ENCODE data around the gene TBX18.

The TBX18 gene

DNA sequence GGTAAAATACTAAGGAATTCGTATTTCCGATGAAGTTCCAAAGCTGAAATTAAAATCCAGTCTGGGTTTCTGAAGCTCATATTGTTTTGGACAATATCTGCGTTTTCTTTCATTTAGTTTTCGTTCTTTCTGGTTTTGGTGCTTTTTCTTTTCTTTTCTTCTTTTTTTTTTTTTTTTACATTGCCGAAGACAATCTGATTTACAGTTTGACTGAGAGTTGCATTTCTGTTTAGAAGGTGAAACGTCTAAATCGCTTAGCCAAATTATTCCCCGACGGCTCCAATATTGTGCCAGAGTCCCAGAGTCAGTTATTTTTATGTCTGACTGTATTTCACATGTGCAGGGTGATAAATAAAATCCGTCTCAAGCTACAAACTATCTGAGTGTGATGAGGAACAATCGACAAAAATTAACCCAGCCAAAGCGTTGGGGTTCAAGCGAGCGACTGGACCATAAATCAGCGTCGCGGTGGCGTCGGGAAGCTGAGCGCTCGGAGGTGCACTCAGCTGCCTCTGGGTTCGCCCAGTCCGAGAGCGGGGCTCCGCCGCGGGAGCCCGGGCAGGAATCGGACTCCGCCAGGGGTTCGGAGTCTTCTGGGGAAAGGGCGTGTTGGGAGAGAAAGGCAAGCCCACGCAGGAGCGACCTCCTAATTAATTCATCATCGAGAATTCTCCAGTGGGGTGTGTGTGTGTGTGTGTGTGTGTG, 8.2 kb upstream of the TBX18 start:
- DNase-seq: no peak

DNA sequence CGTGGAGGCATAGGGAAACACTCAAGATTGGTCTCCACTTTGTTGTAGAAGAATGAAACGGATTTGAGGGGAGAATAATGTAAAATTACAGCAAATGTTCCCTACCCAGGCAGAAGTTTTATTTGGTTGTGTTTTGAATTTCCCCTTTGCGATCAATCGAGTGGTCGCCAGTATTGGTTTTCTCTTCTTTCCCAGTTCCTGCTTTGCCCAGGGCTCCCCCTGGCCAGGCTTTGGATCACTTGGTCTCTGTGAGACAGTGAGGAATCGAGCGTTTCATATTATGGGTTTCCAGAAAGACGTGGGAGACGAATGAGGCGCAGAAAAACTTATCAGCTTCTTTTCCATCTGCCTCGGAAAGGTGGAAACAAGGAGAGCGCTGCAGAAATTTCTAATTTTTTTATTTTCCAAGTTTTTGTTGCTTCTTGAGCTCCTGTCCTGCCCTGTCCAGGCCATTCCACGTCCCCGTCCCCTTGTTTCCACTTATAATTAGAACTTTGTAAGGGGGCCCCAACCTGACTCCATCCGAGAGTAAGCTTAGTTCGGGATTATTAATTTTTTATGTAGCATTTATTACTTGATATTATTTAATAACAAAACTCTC, 7.5 kb upstream of the TBX18 start:
- no peak for DNase-seq

DNA sequence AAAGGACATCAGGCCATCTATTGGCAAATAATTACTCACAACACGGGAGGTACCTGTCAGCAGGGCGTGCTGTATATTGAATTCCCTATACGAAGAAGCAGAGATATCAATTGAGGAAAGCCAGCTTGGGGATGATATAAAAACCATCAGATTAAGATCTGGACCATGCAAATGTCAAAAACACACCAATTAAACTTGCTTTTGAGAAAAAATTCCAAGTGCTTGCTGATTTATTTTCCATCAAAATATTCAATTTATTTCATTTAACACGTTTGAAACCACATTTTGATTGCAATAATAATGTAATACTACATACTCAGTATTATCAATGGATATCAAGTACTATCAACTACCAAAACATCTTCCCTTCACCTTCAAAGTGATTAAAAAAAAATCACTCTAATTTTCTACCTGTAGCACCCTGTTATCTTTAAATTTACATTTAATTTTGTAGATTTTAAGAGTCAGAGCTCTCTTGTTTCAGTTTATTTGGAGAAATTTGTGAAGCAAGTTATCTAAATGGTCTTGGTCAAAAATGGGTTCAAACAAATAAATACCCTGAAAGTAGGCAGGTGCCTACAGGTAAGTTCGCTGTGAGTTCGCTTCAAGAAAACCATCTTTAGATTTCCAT, 6.8 kb upstream of the TBX18 start:
- no peak for DNase-seq

DNA sequence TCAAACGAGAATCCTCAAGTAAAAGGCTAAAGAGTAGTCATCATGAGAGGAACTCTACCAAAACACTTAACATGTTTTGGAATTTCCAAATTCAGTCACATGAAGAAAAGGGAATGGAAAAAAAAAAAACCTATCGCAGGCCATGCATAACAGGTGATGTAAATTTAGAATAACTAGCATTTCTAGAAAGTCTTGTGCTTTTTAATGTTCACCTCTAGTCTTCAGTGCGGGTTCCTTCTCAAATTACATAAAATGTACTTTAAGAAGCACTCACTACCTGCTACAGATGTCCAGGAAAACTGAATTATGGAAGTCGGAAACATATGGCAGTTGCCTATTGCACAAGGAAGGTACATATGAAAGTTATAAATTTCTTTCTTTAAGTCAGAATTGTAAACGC, 6.1 kb upstream of the TBX18 start:
- DNase-seq: no peak

DNA sequence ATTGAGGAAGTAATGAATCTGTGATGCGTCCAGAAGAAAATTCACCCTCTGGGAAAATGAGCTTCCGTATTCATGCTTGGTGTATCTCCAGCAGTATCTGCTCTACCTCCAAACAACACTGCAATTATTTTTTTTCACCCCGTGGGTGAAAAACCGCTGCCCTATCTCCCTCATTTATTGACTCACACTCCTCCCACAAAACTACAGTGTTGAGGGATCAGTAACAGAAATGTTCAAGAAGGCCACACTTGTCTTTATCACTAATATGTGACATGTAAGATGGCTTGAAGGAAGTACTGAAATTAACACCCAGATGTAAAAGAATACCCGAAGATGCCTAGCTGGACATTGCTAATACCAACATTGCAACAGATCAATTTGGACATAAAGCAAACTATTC, 4.9 kb upstream of the TBX18 start:
- no peak for DNase-seq

DNA sequence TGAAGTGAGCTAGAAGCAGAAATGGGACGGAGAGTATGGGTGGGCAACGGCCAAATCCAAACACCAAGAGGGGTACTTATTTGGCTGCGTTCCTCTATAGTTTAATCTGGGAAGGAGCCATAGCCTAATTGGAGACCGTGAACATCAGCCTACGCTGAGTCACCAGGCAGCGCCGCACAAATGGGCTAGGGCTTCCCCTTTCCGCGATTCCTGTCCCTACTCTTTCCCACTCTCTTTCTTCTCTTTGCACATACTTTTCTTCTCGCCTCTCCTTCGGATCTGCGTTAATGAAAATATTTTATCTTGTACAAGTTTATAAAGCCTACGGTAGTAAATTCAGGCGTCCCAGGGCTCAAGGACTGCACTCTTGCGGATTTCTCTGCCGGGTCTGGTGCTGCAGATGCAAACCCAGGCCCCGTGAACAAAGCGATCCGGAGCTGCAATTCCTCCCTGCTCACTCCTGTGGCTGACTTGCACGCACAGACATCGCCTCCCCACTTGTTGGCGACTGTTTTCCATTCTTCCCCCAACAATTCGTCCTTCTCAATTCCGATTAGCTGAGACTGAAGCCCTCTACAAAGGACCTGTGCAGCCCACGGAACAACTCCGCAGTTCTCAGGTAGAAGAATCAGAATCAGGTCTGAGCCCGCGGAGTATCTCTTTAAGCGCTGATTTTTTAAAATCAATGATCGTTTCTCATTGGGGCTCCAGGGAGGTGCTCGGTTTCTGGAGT, 4.2 kb upstream of the TBX18 start:
- no peak for DNase-seq

DNA sequence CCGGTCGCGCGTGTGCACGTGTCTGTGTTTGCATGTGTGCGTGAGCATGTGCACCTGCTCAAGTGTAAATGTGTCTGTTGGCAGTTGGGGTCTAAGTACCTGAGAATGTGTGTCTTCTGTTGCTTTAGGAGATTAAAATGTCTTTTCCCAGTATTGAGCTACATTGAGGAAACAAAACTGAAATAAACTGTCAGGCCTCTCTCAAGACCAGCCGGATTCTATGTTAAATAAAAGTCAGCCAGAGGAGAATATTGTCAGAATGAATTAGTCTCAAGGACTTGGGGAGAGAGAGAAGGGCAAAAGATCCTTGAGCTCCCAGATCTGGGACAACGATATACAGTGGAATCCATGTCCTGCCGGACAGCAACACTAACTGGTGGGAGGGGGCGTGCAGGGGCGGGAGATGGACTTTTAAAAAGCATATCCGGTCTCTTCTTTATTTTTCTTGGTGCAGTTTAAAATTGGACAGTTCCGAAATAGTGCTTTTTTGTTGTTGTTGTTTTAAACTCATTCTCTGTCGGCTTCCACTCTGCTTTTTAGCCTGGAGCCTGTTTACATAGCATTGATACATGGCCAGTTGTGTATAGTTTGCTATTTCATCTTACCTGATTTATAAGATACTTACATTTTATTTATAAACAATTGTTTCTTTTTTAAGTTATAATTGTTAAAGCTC, 3.3 kb upstream of the TBX18 start:
- no peak for DNase-seq

DNA sequence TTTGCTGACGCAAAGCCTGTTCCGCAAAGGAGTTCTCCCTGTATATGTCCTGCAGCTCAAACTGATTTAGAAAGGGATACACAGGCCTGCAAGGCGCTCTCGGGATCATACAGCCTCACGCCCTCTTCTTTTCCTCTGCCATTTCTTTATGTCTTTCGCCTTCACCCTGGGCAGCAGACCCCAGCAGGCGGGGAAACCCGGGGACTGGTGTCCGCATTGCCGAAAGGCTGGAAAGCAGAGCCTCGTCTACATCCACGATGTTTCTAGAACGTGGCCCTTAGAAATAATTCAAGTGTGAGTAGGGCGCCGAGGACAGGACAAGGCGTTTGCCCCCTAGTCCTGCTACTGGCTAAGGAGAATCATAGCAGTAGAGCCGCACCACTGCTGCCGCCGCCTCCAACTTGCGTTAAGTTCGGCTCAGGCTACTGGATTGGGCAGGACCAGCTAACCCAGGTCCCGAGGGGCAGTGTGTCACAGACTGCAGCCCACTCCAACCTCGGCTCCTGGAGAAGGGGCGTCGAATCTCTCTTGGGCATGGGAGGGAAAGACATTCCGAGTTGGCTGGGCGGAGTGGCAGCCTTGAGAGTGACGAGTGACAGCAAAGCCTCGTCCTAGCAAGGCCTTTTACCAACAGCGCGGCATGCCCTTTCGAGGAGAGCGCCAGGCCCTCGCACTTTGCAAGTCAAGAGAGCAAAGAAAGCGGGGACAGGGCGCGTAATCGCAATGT, 2.6 kb upstream of the TBX18 start:
- no peak for DNase-seq

DNA sequence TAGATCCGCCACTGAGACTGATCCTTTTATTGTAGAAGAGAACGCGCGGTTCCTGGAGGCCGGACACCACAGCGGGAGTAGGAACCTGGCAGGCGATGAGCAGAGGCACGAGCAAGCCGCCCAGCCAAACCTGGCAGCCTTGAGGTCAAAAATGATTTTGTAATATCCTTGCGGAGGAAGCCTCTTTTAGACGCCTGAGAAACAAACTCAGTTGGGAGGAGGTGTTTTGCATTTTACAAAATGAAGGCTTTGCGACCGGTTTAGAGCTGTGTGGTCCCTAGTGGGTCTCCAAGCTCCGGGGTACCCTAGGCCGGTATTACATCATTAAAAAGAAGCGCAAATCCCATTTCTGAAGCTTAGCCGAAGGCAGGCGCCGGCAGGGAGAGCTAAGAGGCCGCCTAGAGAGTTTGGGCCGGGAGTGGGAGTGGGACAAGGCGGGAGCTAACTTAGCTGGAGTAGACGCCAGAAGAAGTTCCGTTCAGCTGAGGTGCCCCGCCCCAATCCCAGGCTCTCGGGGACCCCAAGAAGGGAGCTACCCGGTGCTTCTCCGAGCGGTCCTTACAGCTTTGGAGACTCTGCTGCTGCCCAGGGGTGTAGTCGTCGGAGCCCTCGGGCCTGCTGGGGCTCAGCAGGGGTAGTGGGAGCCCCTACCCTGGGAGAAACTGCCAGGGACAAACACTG, 1.9 kb upstream of the TBX18 start:
- no peak for DNase-seq

DNA sequence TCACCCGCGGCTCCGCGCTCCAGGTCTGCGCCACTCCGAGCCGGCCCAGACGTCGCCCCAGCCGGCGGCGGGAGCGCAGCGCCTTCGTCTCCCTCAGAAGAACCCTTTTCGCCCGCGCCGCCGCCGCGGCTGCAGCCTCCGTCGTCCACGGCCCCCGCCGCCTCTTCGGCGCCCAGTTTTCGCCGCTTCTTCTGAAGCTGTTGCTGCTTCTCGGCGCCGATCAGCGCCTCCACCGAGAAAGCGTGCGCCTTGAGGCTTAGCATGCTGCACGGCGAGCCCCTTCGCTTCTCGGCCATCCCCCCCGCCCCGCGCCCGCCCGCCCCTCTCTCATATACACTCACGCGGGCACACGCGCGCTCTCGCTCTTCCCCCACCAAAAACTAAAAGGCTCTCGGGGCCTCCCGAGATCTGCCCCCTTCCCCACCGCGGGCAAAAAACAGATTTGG, 489 bp downstream of the TBX18 start:
- DNase-seq: no peak

DNA sequence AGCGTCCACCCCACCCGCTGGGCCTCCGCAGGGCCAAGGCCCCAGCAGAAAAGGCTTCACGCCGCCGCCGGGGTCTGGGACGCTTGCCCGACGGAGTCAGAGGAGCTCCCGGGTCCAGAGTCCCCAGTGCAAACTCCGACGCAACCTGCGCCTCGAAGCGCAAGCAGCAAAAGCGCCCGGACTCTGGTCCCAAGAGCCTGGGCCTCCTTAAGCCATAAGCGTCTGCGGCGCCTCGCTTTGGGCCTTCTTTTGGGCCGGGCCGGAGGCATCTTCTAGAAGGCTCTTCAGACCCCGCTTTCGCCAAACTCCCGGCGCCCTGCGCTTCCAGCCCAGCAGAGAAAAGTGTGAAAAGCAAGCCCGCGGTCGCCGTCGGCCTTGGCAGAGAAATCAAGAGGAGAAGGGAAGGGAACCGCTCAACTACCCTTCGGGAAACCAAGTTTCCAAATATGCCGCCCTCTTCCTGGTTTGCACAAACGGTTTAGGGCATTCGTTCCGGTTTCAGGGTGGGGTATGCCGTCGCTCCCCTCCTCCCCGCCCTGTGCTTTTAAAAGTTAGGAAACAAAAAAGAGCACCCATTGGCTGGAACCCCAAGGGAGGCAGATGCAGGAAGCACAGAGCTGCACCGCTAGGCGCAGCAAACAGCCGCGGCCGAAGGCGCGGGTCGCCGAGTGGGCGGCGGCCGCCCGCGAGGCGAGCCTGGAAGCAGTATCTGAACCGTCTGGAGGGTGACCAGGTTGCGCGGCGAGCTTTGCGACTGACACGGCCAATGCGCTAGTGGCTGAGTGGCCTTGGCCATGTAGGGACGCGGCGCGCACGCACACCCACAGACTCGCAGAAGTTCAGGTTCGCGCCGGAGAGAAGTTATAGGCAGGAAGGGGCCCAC, 1.2 kb downstream of the TBX18 start:
- no peak for DNase-seq

DNA sequence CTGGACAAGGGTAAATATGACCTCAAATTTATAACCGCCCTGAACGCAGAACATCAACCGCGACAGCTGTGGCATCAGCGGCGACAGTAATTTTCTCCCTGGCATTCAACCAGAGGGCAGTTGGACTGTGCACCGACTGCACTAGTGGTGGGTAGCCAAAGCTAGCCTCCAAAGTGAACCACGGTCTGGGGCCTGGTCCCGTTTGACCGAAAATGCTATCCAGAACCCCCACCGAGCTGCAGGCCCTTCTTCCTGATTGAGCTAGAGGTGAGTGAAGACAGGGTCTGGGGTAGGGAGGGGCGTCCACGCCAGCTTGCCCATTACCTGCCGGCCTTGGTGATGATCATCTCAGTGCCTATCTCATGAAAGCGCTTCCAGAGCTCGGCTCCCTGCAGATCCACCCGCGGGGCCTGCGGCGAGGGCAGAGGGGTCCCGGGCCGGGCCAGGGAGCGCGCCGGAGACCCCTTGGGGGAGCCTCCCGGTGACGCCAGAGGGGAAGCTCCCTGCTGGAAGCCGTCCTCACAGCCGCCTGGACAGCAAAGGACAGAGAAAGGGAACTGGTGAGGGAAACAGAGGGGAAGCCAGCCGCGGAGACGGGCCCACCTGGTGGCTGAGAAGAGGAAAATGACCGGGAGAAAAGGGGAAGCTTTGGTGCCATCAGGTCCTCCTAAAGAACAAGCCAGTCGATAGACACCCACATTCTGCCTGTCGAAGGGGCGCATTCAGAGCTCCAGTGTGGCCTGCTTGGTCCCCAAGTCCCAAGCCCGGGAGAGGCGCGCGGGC, 2.0 kb downstream of the TBX18 start:
- no peak for DNase-seq

DNA sequence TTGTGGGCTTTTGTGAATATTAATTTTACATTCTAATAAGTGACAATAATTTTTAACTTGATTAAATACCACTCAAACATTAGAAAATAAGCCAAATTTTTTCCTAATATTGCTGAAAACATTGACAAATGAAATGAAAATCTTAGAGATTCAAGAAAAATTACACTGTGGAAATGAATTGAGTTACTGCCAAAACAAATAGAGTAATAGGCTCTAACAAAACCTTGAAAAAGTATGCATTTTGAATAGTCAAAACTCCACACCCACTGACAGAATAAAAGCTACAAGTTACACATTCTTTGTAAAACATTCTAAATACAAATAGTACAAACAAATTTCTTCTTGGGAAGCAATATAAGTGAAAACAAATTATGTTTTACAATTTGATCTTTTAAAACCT, 5.9 kb downstream of the TBX18 start:
- DNase-seq: no peak

DNA sequence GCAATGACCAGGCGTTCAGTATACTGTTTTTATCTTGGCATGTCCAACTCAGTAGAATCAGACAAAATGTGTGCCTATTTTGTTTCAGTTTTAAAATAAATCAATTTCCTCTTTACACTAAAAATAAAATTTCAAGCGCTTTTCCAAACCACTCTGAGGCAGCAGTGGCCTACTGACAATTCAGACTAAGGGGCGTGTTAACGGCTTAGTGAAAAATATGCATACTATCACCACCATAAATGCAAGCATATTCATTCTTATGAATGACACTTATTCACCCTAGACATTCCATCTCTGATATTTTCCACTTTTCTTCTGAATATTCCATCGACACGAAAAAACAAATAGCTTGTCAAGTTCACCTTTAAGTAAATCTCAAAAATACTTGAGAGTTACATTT, 7.5 kb downstream of the TBX18 start:
- DNase-seq: no peak

DNA sequence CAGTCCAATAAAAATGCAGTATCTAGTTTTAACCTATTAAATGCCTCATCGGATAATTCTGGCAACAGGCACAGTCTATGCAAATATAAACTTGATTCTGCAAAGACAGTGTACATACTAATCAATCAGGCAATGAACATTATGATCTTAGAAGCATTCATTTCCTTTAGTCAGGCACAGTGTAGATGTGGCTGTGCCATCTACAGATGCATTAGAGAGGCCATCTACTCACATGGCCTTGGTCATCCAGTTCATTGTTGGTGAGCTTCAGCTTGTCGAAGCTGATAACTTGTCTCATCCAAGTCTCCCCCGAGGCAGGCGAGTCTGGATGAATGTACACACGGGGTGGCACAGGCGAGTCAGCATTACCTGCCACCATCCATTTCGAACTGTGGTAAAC, 7.9 kb downstream of the TBX18 start:
- DNase-seq: no peak

DNA sequence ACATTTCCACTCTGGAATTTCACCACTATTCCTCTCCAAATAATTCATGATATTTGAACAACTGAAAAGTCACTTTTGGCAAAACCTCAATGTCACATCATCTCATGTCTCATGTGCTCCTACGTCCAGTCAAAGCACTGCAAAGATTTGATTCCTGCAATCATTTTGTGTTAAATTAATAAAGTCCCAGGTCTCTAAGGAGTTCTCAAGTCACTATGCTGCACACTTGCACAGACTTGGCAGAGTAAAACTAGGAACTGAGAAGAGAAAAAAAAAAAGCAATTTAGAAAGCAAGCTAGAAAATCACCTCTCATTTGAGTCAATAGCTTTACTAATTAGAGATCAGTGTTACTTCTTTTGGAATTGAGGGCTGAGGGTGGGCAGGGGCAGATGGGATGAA, 11.2 kb downstream of the TBX18 start:
- no peak for DNase-seq

DNA sequence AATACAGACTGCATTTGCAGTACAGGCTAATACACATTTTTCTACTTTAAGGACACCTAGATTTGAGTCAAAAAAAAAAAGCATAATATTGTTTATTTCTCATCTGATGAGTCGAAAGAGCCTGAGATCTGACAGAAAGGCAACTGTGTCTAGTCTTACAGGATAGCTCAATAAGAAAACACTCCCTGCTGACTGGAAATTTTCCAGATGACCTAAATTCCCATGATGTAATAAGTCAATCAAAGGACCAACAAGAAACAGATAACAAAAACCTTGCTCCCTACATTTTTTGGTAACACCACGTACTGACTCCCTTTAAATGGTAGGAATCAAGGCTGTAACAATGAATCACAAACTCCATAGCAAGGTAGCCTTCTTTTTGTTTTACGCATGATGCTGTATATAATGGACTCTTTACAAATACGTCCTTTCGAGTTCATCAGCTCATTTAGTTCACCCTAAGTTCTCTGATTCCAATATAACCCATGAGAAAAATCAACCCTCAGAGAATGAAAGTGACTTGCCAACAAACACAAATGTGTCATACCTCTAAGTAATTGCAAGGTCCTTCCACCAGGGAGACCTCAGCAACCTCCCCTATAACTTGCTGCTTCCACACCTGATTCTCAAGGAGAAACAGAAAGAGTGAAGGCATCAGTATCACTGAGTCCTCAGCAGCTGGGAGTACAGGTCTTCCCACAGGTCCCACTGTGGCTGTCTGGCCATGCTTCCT, 12.1 kb downstream of the TBX18 start:
- no peak for DNase-seq

DNA sequence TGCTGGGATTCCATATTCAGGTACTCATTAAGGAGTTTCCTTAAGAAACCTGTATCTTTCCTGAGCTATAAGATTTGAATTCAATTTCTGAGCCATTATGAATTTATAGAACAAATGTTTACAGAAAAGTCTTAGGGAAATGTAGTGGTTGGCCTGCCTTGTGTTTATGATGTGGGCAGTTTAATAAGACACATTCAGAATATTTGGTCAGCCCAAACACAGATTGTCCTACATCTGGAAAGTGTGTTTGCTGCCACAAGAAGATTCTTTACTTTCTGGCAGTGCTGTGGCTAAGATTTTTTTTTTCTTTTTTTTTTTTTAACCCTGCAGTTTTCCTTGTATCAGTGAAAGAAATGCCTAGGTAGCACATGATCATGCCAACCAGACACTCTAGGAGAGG, 15.2 kb downstream of the TBX18 start:
- DNase-seq: no peak

DNA sequence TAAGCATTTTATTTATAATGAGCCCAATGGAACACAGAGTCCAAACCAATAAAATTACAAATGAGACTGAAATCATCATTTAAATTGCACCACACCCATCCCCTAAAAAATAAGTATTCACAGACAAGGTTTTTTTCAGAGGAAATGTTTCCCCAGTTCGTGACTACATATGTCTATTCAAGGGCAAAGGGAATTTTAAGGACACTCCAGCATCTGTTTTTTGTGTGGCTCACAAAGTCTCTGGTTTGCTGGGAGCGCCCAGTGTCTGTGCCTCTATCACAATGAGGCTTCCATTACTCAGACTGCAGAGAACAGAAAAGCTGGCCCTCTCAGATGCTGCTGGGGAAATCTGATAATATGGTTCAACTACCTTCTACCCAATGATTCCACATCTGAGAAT, 16.0 kb downstream of the TBX18 start:
- no peak for DNase-seq

Data from NCI-H345 (cell line).